Stimulated activated CD8-positive, alpha-beta memory T cell treated with anti-CD3 and anti-CD28 coated beads, Interleukin-12 subunit alpha, Interleukin-12 subunit beta, amount 100 ng/mL, for 4 hours (primary cell): Measurements from ENCODE around the gene ACD.

ENCODE experiments used
- DNase-seq: peaks from one replicate; pipeline ENCODE4 v3.0.0-alpha.2; 2020; ENCODE audit warnings: low read depth

Gene ACD

GRCh38 chr16:67647681-67648080 lies 12.4 kb downstream of the ACD start:
- DNase-seq, result no peak

GRCh38 chr16:67647111-67647651 lies 12.9 kb downstream of the ACD start:
- no peak for DNase-seq

GRCh38 chr16:67645397-67646121 lies 14.5 kb downstream of the ACD start:
- DNase-seq, result no peak

- no peak for DNase-seq
Observed at GRCh38 chr16:67644038-67644437, 16.0 kb downstream of the ACD start.

- DNase-seq, result no peak
Observed at GRCh38 chr16:67641779-67642708, 18.0 kb downstream of the ACD start.

- DNase-seq, result no peak
Observed at GRCh38 chr16:67637625-67638024, 22.4 kb downstream of the ACD start.

GRCh38 chr16:67636713-67637112 lies 23.3 kb downstream of the ACD start:
- DNase-seq, result no peak

- no peak for DNase-seq
Observed at GRCh38 chr16:67632415-67633172, 27.5 kb downstream of the ACD start.

- no peak for DNase-seq
Observed at GRCh38 chr16:67628216-67628615, 31.8 kb downstream of the ACD start.

- no peak for DNase-seq
Observed at GRCh38 chr16:67613808-67614207, 46.3 kb downstream of the ACD start.

GRCh38 chr16:67608364-67608763 lies 51.7 kb downstream of the ACD start:
- no peak for DNase-seq
